WTC11 (cell line): Measurements from ENCODE around the gene APBB1.

Source experiments
- ATF2 ChIP-seq: sonication (generic); formaldehyde crosslinking; IDR thresholded peaks from 2 replicates; pipeline ENCODE4 v1.8.1; 2022; ENCODE audit warnings: low read depth, missing genetic modification reagents, borderline replicate concordance
- CREB1 ChIP-seq: sonication (generic); formaldehyde crosslinking; IDR thresholded peaks from 2 replicates; pipeline ENCODE4 v1.8.0; 2023; ENCODE audit warnings: mild to moderate bottlenecking, missing genetic modification reagents
- MLX ChIP-seq: sonication (generic); formaldehyde crosslinking; IDR thresholded peaks from 2 replicates; pipeline ENCODE4 v1.8.1; 2023; ENCODE audit warnings: mild to moderate bottlenecking, missing genetic modification reagents, moderate library complexity
- RELA ChIP-seq: sonication (generic); formaldehyde crosslinking; IDR thresholded peaks from 2 replicates; pipeline ENCODE4 v1.8.1; 2022; ENCODE audit warnings: missing genetic modification reagents, mild to moderate bottlenecking, borderline replicate concordance
- TP53 ChIP-seq: sonication (generic); formaldehyde crosslinking; IDR thresholded peaks from 2 replicates; pipeline ENCODE4 v1.8.1; 2023; ENCODE audit warnings: mild to moderate bottlenecking, missing genetic modification reagents
- ZNF512 ChIP-seq: sonication (generic); formaldehyde crosslinking; IDR thresholded peaks from 2 replicates; pipeline ENCODE4 v1.8.1; 2022; ENCODE audit warnings: missing genetic modification reagents, borderline replicate concordance
- TF ChIP-seq, protein P1 (sequence below): fragments of 200-600 bp; IDR thresholded peaks from 2 replicates; pipeline ENCODE4 v1.8.0; 2022; ENCODE audit warnings: antibody characterized with exemption
- TF ChIP-seq, protein P2 (sequence below): sonication (generic); formaldehyde crosslinking; IDR thresholded peaks from 2 replicates; pipeline ENCODE4 v1.8.1; 2023; ENCODE audit warnings: mild to moderate bottlenecking, missing genetic modification reagents, moderate library complexity

DNA sequence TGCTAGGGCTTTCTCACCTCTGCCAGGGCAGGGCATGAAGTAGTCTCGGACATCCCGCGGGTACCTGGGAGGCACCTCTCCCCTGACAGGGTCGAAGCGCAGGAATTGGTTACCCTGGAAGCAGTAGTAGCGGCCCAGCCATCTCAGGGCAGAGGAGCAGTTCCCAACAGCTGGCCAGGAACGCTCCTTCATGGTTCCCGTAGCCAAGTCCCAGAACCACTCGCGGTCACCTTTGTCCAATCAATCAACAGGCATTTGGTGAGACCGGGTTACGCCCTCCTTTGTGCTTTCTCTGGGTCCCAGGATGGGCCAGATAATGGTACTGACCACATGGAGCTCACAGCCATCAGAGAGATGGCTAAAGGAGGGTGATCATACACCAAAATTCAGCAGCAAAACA lies 18.5 kb upstream of the APBB1 start:
- no peak for TF ChIP-seq CREB1 (CRISPR knock-in tag)
- TF ChIP-seq, protein P1, sequence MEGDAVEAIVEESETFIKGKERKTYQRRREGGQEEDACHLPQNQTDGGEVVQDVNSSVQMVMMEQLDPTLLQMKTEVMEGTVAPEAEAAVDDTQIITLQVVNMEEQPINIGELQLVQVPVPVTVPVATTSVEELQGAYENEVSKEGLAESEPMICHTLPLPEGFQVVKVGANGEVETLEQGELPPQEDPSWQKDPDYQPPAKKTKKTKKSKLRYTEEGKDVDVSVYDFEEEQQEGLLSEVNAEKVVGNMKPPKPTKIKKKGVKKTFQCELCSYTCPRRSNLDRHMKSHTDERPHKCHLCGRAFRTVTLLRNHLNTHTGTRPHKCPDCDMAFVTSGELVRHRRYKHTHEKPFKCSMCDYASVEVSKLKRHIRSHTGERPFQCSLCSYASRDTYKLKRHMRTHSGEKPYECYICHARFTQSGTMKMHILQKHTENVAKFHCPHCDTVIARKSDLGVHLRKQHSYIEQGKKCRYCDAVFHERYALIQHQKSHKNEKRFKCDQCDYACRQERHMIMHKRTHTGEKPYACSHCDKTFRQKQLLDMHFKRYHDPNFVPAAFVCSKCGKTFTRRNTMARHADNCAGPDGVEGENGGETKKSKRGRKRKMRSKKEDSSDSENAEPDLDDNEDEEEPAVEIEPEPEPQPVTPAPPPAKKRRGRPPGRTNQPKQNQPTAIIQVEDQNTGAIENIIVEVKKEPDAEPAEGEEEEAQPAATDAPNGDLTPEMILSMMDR = no peak
- TF ChIP-seq ZNF512 (CRISPR knock-in tag) = no peak
- no peak for TF ChIP-seq RELA (CRISPR knock-in tag)
- no peak for TF ChIP-seq ATF2 (CRISPR knock-in tag)
- no peak for TF ChIP-seq MLX (CRISPR knock-in tag)
- TF ChIP-seq, protein P2, sequence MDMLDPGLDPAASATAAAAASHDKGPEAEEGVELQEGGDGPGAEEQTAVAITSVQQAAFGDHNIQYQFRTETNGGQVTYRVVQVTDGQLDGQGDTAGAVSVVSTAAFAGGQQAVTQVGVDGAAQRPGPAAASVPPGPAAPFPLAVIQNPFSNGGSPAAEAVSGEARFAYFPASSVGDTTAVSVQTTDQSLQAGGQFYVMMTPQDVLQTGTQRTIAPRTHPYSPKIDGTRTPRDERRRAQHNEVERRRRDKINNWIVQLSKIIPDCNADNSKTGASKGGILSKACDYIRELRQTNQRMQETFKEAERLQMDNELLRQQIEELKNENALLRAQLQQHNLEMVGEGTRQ = no peak
- TF ChIP-seq TP53 (CRISPR knock-in tag) = no peak
